CD4-positive, alpha-beta T cell treated with Interleukin-10 for 1 hour (primary cell): Measurements from ENCODE around the gene SPRR2G.
"Not testable (repeated sequence)": the region's sequence is repeated elsewhere in the genome, so short reads cannot be mapped to it uniquely, and the experiment has no call there.

Experiments used
- DNase-seq: peaks from one replicate; pipeline ENCODE4 v3.0.0-alpha.2; 2020

SPRR2G gene

GRCh38 chr1:153112454-153112853 is 38.2 kb downstream of the SPRR2G start:
- not testable (repeated sequence) for DNase-seq

- DNase-seq: no peak
Observed at GRCh38 chr1:153100245-153100644, 50.4 kb downstream of the SPRR2G start.
